ENCODE results near the gene ETV6. TPM values are rescaled to one million over a fixed set of nuclear protein-coding genes. Genes with fewer than 3 reads are reported as not detected.
"Not testable (repeated sequence)": the region's sequence is repeated elsewhere in the genome, so short reads cannot be mapped to it uniquely, and the experiment has no call there.

Gene ETV6
- polyA plus RNA-seq, 1 donor (not counting 4 experiments of a cell fraction or from before 2014, with no cell fraction given), result 5.3 TPM

DNA sequence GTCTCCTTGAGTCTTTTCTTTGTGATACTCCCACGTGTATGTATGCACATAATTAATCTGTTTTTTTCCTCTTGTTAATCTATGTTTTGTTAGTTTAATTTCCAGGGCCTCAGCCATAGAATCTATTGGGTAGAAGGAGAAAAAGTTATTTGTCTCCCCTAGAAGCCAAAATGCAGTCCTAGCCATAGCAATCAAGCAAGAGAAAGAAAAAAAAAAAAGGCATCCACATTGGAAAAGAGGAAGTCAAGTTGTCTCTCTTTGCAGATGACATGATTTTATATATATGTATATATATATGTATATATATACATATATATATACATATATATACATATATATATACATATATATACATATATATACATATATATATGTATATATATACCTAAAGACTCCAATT is 25.4 kb upstream of the ETV6 start:
- Histone ChIP-seq H3K27me3 (ENCODE audit: control insufficient read depth, extremely low read depth, insufficient read depth, low read length) (no peaks in the 10 kb centered on the region), H3K27ac (ENCODE audit: control insufficient read depth, insufficient read depth, low read length) (no peak overlapping the region), H3K4me1 (ENCODE audit: control insufficient read depth, extremely low read depth, insufficient read depth, low read length) (peaks cover 3% of the 10 kb centered on the region), H3K9me3 (ENCODE audit: control insufficient read depth, low read depth, low read length) (no peaks in the 10 kb centered on the region), H3K79me2 (ENCODE audit: control insufficient read depth, insufficient read depth, low read length) (no peaks in the 10 kb centered on the region), H3K4me2 (ENCODE audit: control insufficient read depth, extremely low read depth, insufficient read depth, low read depth, low read length) (no peak overlapping the region), H2AFZ (ENCODE audit: control insufficient read depth, low read length) (no peak overlapping the region), H3K36me3 (ENCODE audit: control insufficient read depth in 2 of 2, extremely low read depth in 1 of 2, insufficient read depth in 2 of 2, low read length in 2 of 2) (no peaks in the 10 kb centered on the region), H3K9me1 (ENCODE audit: control insufficient read depth, extremely low read depth, insufficient read depth, low read length) (no peaks in the 10 kb centered on the region), H4K20me1 (ENCODE audit: control insufficient read depth, extremely low read depth, insufficient read depth, low read length) (no peaks in the 10 kb centered on the region), H3K4me3 (ENCODE audit: control insufficient read depth in 2 of 3, extremely low read depth in 1 of 3, insufficient read depth in 2 of 3, low read depth in 1 of 3, low read length in 3 of 3) (no peak overlapping the region), H3K9ac (ENCODE audit: control insufficient read depth, extremely low read depth, insufficient read depth, low read length) (no peak overlapping the region)
- FAIRE-seq, result no peak
- dilution Hi-C loops (cut with MboI; ENCODE audit: extremely low pct_ligation_motif_present, low sequenced_read_pairs), result no loop called here
- TF ChIP-seq EZH2 (IDR thresholded peaks at IDR 0.05; ENCODE audit: low read length), result no peak
- no peak for DNase-seq (ENCODE audit: low read depth, low spot score)

DNA sequence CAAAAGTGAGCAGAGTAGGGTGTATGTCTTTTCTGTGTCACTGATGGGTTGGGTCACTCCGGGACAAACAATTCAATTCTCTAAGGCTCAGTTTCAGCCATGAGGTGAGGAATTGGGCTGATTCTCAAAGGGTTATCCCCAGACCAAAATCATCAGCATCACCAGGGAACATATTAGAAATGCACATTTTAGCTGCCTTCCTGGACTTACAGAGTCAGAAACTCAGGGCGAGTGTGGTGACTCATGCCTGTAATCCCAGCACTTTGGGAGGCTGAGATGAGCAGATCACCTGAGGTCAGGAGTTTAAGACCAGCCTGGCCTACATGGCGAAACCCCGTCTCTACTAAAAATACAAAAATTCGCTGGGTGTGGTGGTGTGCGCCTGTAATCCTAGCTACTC is 21.8 kb upstream of the ETV6 start:
- dilution Hi-C loops (cut with MboI; ENCODE audit: extremely low pct_ligation_motif_present, low sequenced_read_pairs); H3K4me3 ChIP-seq (ENCODE audit: control insufficient read depth in 2 of 3, extremely low read depth in 1 of 3, insufficient read depth in 2 of 3, low read depth in 1 of 3, low read length in 3 of 3); H3K9me3 ChIP-seq (ENCODE audit: control insufficient read depth, low read depth, low read length); H3K4me1 ChIP-seq (ENCODE audit: control insufficient read depth, extremely low read depth, insufficient read depth, low read length); H3K4me2 ChIP-seq (ENCODE audit: control insufficient read depth, extremely low read depth, insufficient read depth, low read depth, low read length); H3K27me3 ChIP-seq (ENCODE audit: control insufficient read depth, extremely low read depth, insufficient read depth, low read length); H2AFZ ChIP-seq (ENCODE audit: control insufficient read depth, low read length); H3K9me1 ChIP-seq (ENCODE audit: control insufficient read depth, extremely low read depth, insufficient read depth, low read length); H3K9ac ChIP-seq (ENCODE audit: control insufficient read depth, extremely low read depth, insufficient read depth, low read length); DNase-seq (ENCODE audit: low read depth, low spot score); H3K27ac ChIP-seq (ENCODE audit: control insufficient read depth, insufficient read depth, low read length); H4K20me1 ChIP-seq (ENCODE audit: control insufficient read depth, extremely low read depth, insufficient read depth, low read length); H3K36me3 ChIP-seq (ENCODE audit: control insufficient read depth in 2 of 2, extremely low read depth in 1 of 2, insufficient read depth in 2 of 2, low read length in 2 of 2); FAIRE-seq; H3K79me2 ChIP-seq (ENCODE audit: control insufficient read depth, insufficient read depth, low read length): not testable (repeated sequence)

DNA sequence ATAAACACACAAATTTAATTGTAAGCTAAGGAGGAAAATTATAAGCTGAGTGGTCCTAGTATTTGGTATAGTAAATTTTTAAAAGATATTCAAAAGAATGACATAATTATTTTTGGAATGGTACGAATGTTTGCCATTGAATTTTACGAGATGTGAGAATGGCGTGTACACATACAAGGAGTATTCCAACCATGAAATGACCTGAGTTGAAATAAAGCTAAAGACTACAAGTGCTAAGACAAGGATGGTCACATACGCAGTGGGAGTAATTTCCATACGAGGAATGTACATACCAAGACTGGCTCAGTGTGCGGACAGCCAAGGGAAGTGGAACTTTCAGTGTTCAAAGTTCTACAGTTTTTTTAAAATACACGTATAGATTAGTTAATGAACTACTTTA is 21.1 kb upstream of the ETV6 start:
- Histone ChIP-seq H2AFZ (ENCODE audit: control insufficient read depth, low read length) (no peak overlapping the region), H3K36me3 (ENCODE audit: control insufficient read depth in 2 of 2, extremely low read depth in 1 of 2, insufficient read depth in 2 of 2, low read length in 2 of 2) (no peaks in the 10 kb centered on the region), H3K4me1 (ENCODE audit: control insufficient read depth, extremely low read depth, insufficient read depth, low read length) (no peaks in the 10 kb centered on the region), H3K4me2 (ENCODE audit: control insufficient read depth, extremely low read depth, insufficient read depth, low read depth, low read length) (no peak overlapping the region), H3K27me3 (ENCODE audit: control insufficient read depth, extremely low read depth, insufficient read depth, low read length) (no peaks in the 10 kb centered on the region), H3K79me2 (ENCODE audit: control insufficient read depth, insufficient read depth, low read length) (no peaks in the 10 kb centered on the region), H3K9ac (ENCODE audit: control insufficient read depth, extremely low read depth, insufficient read depth, low read length) (no peak overlapping the region), H3K9me1 (ENCODE audit: control insufficient read depth, extremely low read depth, insufficient read depth, low read length) (no peaks in the 10 kb centered on the region), H3K4me3 (ENCODE audit: control insufficient read depth in 2 of 3, extremely low read depth in 1 of 3, insufficient read depth in 2 of 3, low read depth in 1 of 3, low read length in 3 of 3) (no peak overlapping the region), H4K20me1 (ENCODE audit: control insufficient read depth, extremely low read depth, insufficient read depth, low read length) (no peaks in the 10 kb centered on the region), H3K9me3 (ENCODE audit: control insufficient read depth, low read depth, low read length) (no peaks in the 10 kb centered on the region), H3K27ac (ENCODE audit: control insufficient read depth, insufficient read depth, low read length) (no peak overlapping the region)
- DNase-seq (ENCODE audit: low read depth, low spot score) (no peak), FAIRE-seq (no peak)
- dilution Hi-C loops (cut with MboI; ENCODE audit: extremely low pct_ligation_motif_present, low sequenced_read_pairs), result no loop called here
- no peak for TF ChIP-seq EZH2 (IDR thresholded peaks at IDR 0.05; ENCODE audit: low read length)
- TF ChIP-seq, protein P1, sequence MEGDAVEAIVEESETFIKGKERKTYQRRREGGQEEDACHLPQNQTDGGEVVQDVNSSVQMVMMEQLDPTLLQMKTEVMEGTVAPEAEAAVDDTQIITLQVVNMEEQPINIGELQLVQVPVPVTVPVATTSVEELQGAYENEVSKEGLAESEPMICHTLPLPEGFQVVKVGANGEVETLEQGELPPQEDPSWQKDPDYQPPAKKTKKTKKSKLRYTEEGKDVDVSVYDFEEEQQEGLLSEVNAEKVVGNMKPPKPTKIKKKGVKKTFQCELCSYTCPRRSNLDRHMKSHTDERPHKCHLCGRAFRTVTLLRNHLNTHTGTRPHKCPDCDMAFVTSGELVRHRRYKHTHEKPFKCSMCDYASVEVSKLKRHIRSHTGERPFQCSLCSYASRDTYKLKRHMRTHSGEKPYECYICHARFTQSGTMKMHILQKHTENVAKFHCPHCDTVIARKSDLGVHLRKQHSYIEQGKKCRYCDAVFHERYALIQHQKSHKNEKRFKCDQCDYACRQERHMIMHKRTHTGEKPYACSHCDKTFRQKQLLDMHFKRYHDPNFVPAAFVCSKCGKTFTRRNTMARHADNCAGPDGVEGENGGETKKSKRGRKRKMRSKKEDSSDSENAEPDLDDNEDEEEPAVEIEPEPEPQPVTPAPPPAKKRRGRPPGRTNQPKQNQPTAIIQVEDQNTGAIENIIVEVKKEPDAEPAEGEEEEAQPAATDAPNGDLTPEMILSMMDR (optimal IDR thresholded peaks at IDR 0.05 in 1 of 3, IDR thresholded peaks at IDR 0.05 in 1 of 3, conservative IDR thresholded peaks at IDR 0.05 in 1 of 3; ENCODE audit: extremely low read depth in 1 of 3, insufficient read depth in 2 of 3, low read length in 3 of 3), result no peak
